HepG2 (cell line): ENCODE data around the gene CPPED1. TPM values are rescaled to one million over a fixed set of nuclear protein-coding genes. Genes with fewer than 3 reads are reported as not detected.
A peak's percentile ranks its signal among the peaks of the same experiment; 100 is the strongest.

Experiments
- ATF7 ChIP-seq, 2 experiments: fragments of 450-650 bp in 1 of 2; sonication (generic) in 1 of 2; formaldehyde crosslinking in 1 of 2; IDR thresholded peaks; 2 replicates each; pipeline versions ENCODE4 v1.4.0 to v1.6.1; 2016 to 2020; ENCODE audit warnings: antibody characterized with exemption in 1 of 2, mild to moderate bottlenecking in 1 of 2, missing genetic modification reagents in 1 of 2
- ATF7-NPFF ChIP-seq: sonication (generic); formaldehyde crosslinking; IDR thresholded peaks from 2 replicates; pipeline ENCODE4 v1.8.1; 2023; ENCODE audit warnings: mild to moderate bottlenecking, low read depth, missing genetic modification reagents, moderate library complexity
- CEBPG ChIP-seq: IDR thresholded peaks from 2 replicates; pipeline ENCODE4 v1.6.1; 2016
- DR1 ChIP-seq: sonication (generic); formaldehyde crosslinking; IDR thresholded peaks from 2 replicates; pipeline ENCODE4 v1.8.0; 2021; ENCODE audit warnings: mild to moderate bottlenecking, missing genetic modification reagents, inconsistent platforms
- KDM1A ChIP-seq: IDR thresholded peaks from 2 replicates; pipeline ENCODE4 v1.6.1; 2016; ENCODE audit warnings: missing compliant biosample characterization
- MAFG ChIP-seq: sonication (generic); formaldehyde crosslinking; IDR thresholded peaks from 2 replicates; pipeline ENCODE4 v1.5.1; 2020; ENCODE audit warnings: mild to moderate bottlenecking, missing genetic modification reagents
- MAFK ChIP-seq, 2 experiments: IDR thresholded peaks in 1 of 2; conservative IDR thresholded peaks in 1 of 2; 2 replicates each; pipeline ENCODE4 v1.6.1; 2011; ENCODE audit warnings: improper control_type of control experiment in 2 of 2, low read length in 2 of 2
- NCOA5 ChIP-seq: sonication (generic); formaldehyde crosslinking; IDR thresholded peaks from 2 replicates; pipeline ENCODE4 v1.4.0; 2020; ENCODE audit warnings: missing genetic modification reagents
- NFRKB ChIP-seq: fragments of 450-650 bp; IDR thresholded peaks from 2 replicates; pipeline ENCODE4 v1.6.1; 2017
- NR2C2 ChIP-seq: sonication (generic); formaldehyde crosslinking; IDR thresholded peaks from 2 replicates; pipeline ENCODE4 v1.4.0; 2020; ENCODE audit warnings: missing genetic modification reagents, mild to moderate bottlenecking, moderate library complexity, borderline replicate concordance
- REPIN1 ChIP-seq: sonication (generic); formaldehyde crosslinking; IDR thresholded peaks from 2 replicates; pipeline ENCODE4 v1.8.0; 2022; ENCODE audit warnings: missing genetic modification reagents, low read depth, mild to moderate bottlenecking, borderline replicate concordance
- SNAPC2 ChIP-seq: sonication (generic); formaldehyde crosslinking; IDR thresholded peaks from 2 replicates; pipeline ENCODE4 v1.8.1; 2022; ENCODE audit warnings: mild to moderate bottlenecking, missing genetic modification reagents
- SP2 ChIP-seq: sonication (generic); formaldehyde crosslinking; IDR thresholded peaks from 2 replicates; pipeline ENCODE4 v1.5.1; 2020; ENCODE audit warnings: mild to moderate bottlenecking, missing genetic modification reagents
- SP4 ChIP-seq: sonication (generic); formaldehyde crosslinking; IDR thresholded peaks from 2 replicates; pipeline ENCODE4 v1.8.1; 2023; ENCODE audit warnings: mild to moderate bottlenecking, missing genetic modification reagents
- YEATS4 ChIP-seq: sonication (generic); formaldehyde crosslinking; IDR thresholded peaks from 2 replicates; pipeline ENCODE4 v1.4.0; 2020; ENCODE audit warnings: missing genetic modification reagents, borderline replicate concordance
- ZFP91 ChIP-seq: sonication (generic); formaldehyde crosslinking; IDR thresholded peaks from 2 replicates; pipeline ENCODE4 v1.9.0; 2022; ENCODE audit warnings: missing genetic modification reagents, mild to moderate bottlenecking, borderline replicate concordance
- ZNF619 ChIP-seq: sonication (generic); formaldehyde crosslinking; IDR thresholded peaks from 2 replicates; pipeline ENCODE4 v1.4.0; 2020; ENCODE audit warnings: mild to moderate bottlenecking, missing genetic modification reagents
- ZNF792 ChIP-seq: IDR thresholded peaks from 2 replicates; pipeline ENCODE4 v1.6.1; 2016
- polyA plus RNA-seq, 8 experiments: library from polyadenylated mRNA; depleted of rRNA in 3 of 8; stranded (reverse) in 7 of 8; unstranded in 1 of 8; fragments of >200 nt; fragmentation: Illumina TruSeq in 4 of 8; extraction: Trizol in 4 of 8; gene quantifications; 2 replicates each; pipeline versions ENCODE4 v1.2.1 to v1.2.3, GENCODE V29; 2011 to 2016; ENCODE audit warnings: low read depth in 4 of 8, missing spikeins in 1 of 8, mixed read lengths in 1 of 8; ENCODE audit not compliant: insufficient read depth in 1 of 8
- total RNA-seq, 5 experiments: library from RNA; depleted of rRNA; stranded (reverse); fragments of >200 nt; fragmentation: Illumina TruSeq; extraction: Trizol; gene quantifications; 2 replicates each; pipeline ENCODE4 v1.2.3, GENCODE V29; 2016; ENCODE audit warnings: low read depth in 1 of 5
- TF ChIP-seq, protein P1 (sequence below): sonication (generic); formaldehyde crosslinking; IDR thresholded peaks from 2 replicates; pipeline ENCODE4 v1.8.0; 2022; ENCODE audit warnings: mild to moderate bottlenecking, missing genetic modification reagents; ENCODE audit not compliant: insufficient replicate concordance

CPPED1 gene
- total and polyA plus RNA-seq, 2 of the 13 experiments (the other 11 are each of a cell fraction or from before 2014, with no cell fraction given), result 66.6 to 71.3 TPM

- peak; percentile 83 for TF ChIP-seq ATF7 (IDR thresholded peaks at IDR 0.05)
- no peak for TF ChIP-seq ATF7 (CRISPR knock-in tag; IDR thresholded peaks at IDR 0.05)
- peak; percentile 27; the same call in 1 of the 2 replicates for TF ChIP-seq NR2C2
- TF ChIP-seq NFRKB, result no peak
- TF ChIP-seq SP4 (CRISPR knock-in tag), result no peak
- no peak for TF ChIP-seq YEATS4 (CRISPR knock-in tag)
- TF ChIP-seq SP2 (CRISPR knock-in tag), result no peak
- no peak for TF ChIP-seq NCOA5 (CRISPR knock-in tag)
- TF ChIP-seq, protein P1, sequence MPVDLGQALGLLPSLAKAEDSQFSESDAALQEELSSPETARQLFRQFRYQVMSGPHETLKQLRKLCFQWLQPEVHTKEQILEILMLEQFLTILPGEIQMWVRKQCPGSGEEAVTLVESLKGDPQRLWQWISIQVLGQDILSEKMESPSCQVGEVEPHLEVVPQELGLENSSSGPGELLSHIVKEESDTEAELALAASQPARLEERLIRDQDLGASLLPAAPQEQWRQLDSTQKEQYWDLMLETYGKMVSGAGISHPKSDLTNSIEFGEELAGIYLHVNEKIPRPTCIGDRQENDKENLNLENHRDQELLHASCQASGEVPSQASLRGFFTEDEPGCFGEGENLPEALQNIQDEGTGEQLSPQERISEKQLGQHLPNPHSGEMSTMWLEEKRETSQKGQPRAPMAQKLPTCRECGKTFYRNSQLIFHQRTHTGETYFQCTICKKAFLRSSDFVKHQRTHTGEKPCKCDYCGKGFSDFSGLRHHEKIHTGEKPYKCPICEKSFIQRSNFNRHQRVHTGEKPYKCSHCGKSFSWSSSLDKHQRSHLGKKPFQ (CRISPR knock-in tag), result peak; percentile 47
- TF ChIP-seq MAFG, result peak; percentile 16; the same call in 1 of the 2 replicates
- TF ChIP-seq ATF7-NPFF (CRISPR knock-in tag), result no peak
- peak; percentile 66; the same call in 1 of the 2 replicates for TF ChIP-seq ZNF619 (CRISPR knock-in tag)
- TF ChIP-seq KDM1A (CRISPR knock-in tag), result peak; percentile 66; the same call in 1 of the 2 replicates
- TF ChIP-seq REPIN1 (CRISPR knock-in tag), result no peak
- no peak for TF ChIP-seq SNAPC2 (CRISPR knock-in tag)
- peak; percentile 46; the same call in 1 of the 2 replicates for TF ChIP-seq CEBPG (CRISPR knock-in tag)
- no peak for TF ChIP-seq DR1 (CRISPR knock-in tag)
- TF ChIP-seq ZFP91, result no peak
- peak in 1 of 2 experiments; percentile 55; a peak in 2 of 4 replicates for TF ChIP-seq MAFK (conservative IDR thresholded peaks at IDR 0.05 in 1 of 2, IDR thresholded peaks at IDR 0.05 in 1 of 2; ENCODE audit: low read length in 2 of 2)
- TF ChIP-seq ZNF792 (CRISPR knock-in tag), result no peak
These were observed 48.7 kb downstream of the CPPED1 start (continued) for GRCh38 chr16:12754824-12755543.
